ENCODE results near the gene CCDC192. TPM values are rescaled to one million over a fixed set of nuclear protein-coding genes. Genes with fewer than 3 reads are reported as not detected.
A peak's percentile ranks its signal among the peaks of the same experiment; 100 is the strongest.

The CCDC192 gene
- total and polyA plus RNA-seq, 5 donors = 0.43 TPM; not detected in 4

DNA sequence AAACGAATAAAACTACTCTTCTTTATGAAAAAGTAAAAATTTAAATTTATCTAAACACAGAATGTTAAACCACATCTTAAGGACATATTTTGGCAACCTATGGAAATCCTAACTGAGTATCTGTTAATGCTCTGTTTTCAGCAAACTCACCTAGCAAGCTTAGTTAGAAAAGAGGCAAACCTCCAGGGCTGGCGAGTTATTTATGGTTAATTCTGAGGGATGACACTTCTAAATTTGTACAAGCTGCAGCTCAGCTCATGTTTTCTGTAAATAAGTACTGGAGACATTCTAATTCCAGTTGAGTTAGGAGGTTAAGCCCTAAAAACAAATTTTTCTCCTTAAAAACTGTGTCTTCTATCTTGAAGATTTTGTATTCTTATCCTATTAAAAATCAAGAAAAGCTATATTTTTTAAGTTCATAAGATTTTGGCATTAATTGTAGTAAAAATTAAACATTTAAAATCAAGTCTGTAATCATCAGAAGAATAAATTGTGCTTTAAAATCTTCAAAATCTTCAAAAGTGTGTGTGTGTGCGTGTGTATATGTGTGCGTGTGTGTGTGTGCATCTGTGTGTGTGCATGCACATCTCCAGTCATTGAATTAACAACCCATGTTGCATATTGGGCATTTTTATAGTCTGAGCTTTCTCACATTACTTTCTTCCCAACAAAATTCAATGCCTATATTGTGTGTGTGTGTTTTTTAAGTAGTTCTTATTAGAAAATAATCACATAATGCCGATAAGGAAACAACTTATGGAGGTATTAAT is 127.8 kb downstream of the CCDC192 start:
- no peaks in the 10 kb centered on the region for H3K9me3 ChIP-seq (ENCODE audit: control insufficient read depth, low read length)
- DNase-seq (no peak), ATAC-seq (no peak)
- no peak overlapping the region for H3K27ac ChIP-seq (ENCODE audit: low read length)
- no peaks in the 10 kb centered on the region for H3K27me3 ChIP-seq (ENCODE audit: control insufficient read depth, insufficient read depth)
- 87% methylated on average over 5 of the region's 5 CpGs for WGBS
- no peak overlapping the region for H3K4me3 ChIP-seq (ENCODE audit: low read length)
- no peaks in the 10 kb centered on the region for H3K4me1 ChIP-seq (ENCODE audit: control insufficient read depth, insufficient read depth, low read length)
- intact Hi-C loops (cut with DNase I) = no loop called here

DNA sequence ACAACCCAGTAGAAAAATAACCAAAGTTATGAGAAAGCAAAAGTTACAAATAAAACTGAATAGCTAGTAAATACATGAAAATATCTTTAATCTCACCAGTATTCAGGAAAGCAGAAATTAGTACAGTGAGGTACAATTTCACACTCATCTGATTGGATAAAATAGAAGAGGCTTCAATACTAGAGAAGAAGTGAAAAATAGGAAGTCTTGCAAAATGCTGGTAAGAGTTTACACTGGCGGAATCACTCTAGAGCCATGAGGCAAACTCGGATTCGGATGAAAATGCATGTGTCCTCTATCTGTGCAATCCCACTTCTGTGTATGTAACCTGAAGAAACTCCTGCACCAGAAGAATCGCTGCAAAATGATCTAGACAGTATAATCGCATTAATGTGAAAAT is 128.9 kb downstream of the CCDC192 start:
- Histone ChIP-seq H3K27ac (ENCODE audit: low read length) (no peak overlapping the region), H3K27me3 (ENCODE audit: control insufficient read depth, insufficient read depth) (no peaks in the 10 kb centered on the region), H3K4me3 (ENCODE audit: low read length) (no peak overlapping the region), H3K9me3 (ENCODE audit: control insufficient read depth, low read length) (no peaks in the 10 kb centered on the region), H3K4me1 (ENCODE audit: control insufficient read depth, insufficient read depth, low read length) (no peaks in the 10 kb centered on the region)
- no peak for DNase-seq
- intact Hi-C loops (cut with DNase I) = no loop called here
- no peak for ATAC-seq
- 92% methylated on average over 5 of the region's 5 CpGs for WGBS

GRCh38 chr5:127834094-127834531 is 130.9 kb downstream of the CCDC192 start:
- Histone ChIP-seq H3K4me1 (ENCODE audit: control insufficient read depth, insufficient read depth, low read length) (no peaks in the 10 kb centered on the region), H3K27ac (ENCODE audit: low read length) (no peak overlapping the region), H3K27me3 (ENCODE audit: control insufficient read depth, insufficient read depth) (no peaks in the 10 kb centered on the region), H3K9me3 (ENCODE audit: control insufficient read depth, low read length) (no peaks in the 10 kb centered on the region), H3K4me3 (ENCODE audit: low read length) (no peak overlapping the region)
- DNase-seq (no peak), ATAC-seq (no peak)
- intact Hi-C loops (cut with DNase I) = no loop called here
- 38% methylated on average over 2 of the region's 2 CpGs for WGBS

DNA sequence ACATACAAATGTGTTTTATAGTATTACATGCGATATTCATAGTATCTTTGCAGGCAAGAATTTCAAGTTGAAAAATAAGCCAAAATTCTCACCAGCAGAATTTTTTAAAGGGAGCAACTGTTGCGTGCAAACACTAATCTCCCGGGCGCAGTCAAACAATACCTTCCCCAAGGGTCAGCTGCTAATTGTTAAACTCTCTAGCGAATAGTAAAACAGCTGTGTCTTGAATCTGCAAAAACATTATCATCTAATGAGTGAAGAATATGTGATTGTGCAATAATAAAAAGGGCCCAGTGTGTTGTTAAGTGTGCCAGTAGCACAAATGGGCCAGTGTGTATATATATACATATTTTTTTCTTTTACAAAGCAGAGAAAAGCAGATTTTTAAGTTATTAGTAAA is 131.4 kb downstream of the CCDC192 start:
- intact Hi-C loops (cut with DNase I) = no loop called here
- Histone ChIP-seq H3K4me3 (ENCODE audit: low read length) (no peak overlapping the region), H3K27me3 (ENCODE audit: control insufficient read depth, insufficient read depth) (no peaks in the 10 kb centered on the region), H3K9me3 (ENCODE audit: control insufficient read depth, low read length) (no peaks in the 10 kb centered on the region), H3K27ac (ENCODE audit: low read length) (no peak overlapping the region), H3K4me1 (ENCODE audit: control insufficient read depth, insufficient read depth, low read length) (no peaks in the 10 kb centered on the region)
- ATAC-seq (no peak), DNase-seq (no peak)
- WGBS = 52% methylated on average over 5 of the region's 5 CpGs

- intact Hi-C loops (cut with DNase I) = no loop called here
- 69% methylated on average over 3 of the region's 3 CpGs for WGBS
- ATAC-seq = peak in 1 of 2 donors; percentile 29
These were observed 135.5 kb downstream of the CCDC192 start for GRCh38 chr5:127838661-127839060.

GRCh38 chr5:127839072-127839471 is 135.9 kb downstream of the CCDC192 start:
- no peak for ATAC-seq
- H3K27me3 ChIP-seq (ENCODE audit: control insufficient read depth, insufficient read depth) = no peaks in the 10 kb centered on the region
- no peaks in the 10 kb centered on the region for H3K4me1 ChIP-seq (ENCODE audit: control insufficient read depth, insufficient read depth, low read length)
- intact Hi-C loops (cut with DNase I) = no loop called here
- no peaks in the 10 kb centered on the region for H3K9me3 ChIP-seq (ENCODE audit: control insufficient read depth, low read length)
- no peak for DNase-seq
- H3K4me3 ChIP-seq (ENCODE audit: low read length) = no peak overlapping the region
- no peak overlapping the region for H3K27ac ChIP-seq (ENCODE audit: low read length)

More at GRCh38 chr5:127838661-127839060, 135.5 kb downstream of the CCDC192 start:
- DNase-seq = no peak
- Histone ChIP-seq H3K4me3 (ENCODE audit: low read length) (no peak overlapping the region), H3K27ac (ENCODE audit: low read length) (no peak overlapping the region), H3K9me3 (ENCODE audit: control insufficient read depth, low read length) (no peaks in the 10 kb centered on the region), H3K4me1 (ENCODE audit: control insufficient read depth, insufficient read depth, low read length) (no peaks in the 10 kb centered on the region), H3K27me3 (ENCODE audit: control insufficient read depth, insufficient read depth) (no peaks in the 10 kb centered on the region)

GRCh38 chr5:127839496-127840197 is 136.5 kb downstream of the CCDC192 start:
- WGBS = 69% methylated on average over 2 of the region's 2 CpGs
- Histone ChIP-seq H3K4me1 (ENCODE audit: control insufficient read depth, insufficient read depth, low read length) (no peaks in the 10 kb centered on the region), H3K9me3 (ENCODE audit: control insufficient read depth, low read length) (no peaks in the 10 kb centered on the region), H3K27ac (ENCODE audit: low read length) (no peak overlapping the region), H3K4me3 (ENCODE audit: low read length) (no peak overlapping the region), H3K27me3 (ENCODE audit: control insufficient read depth, insufficient read depth) (no peaks in the 10 kb centered on the region)
- DNase-seq (no peak), ATAC-seq (no peak)
- intact Hi-C loops (cut with DNase I) = no loop called here

- intact Hi-C loops (cut with DNase I) = no loop called here
- 52% methylated on average over 1 of the region's 1 CpG for WGBS
- ATAC-seq = no peak
These were observed 137.0 kb downstream of the CCDC192 start for GRCh38 chr5:127840198-127840524.

GRCh38 chr5:127840809-127841208 is 137.6 kb downstream of the CCDC192 start:
- ATAC-seq (no peak), DNase-seq (no peak)
- Histone ChIP-seq H3K27me3 (ENCODE audit: control insufficient read depth, insufficient read depth) (no peaks in the 10 kb centered on the region), H3K4me1 (ENCODE audit: control insufficient read depth, insufficient read depth, low read length) (no peaks in the 10 kb centered on the region), H3K9me3 (ENCODE audit: control insufficient read depth, low read length) (no peaks in the 10 kb centered on the region), H3K4me3 (ENCODE audit: low read length) (no peak overlapping the region), H3K27ac (ENCODE audit: low read length) (no peak overlapping the region)
- intact Hi-C loops (cut with DNase I) = no loop called here

More at GRCh38 chr5:127840198-127840524, 137.0 kb downstream of the CCDC192 start:
- H3K27me3 ChIP-seq (ENCODE audit: control insufficient read depth, insufficient read depth) = no peaks in the 10 kb centered on the region
- H3K27ac ChIP-seq (ENCODE audit: low read length) = no peak overlapping the region
- H3K4me3 ChIP-seq (ENCODE audit: low read length) = no peak overlapping the region
- no peaks in the 10 kb centered on the region for H3K9me3 ChIP-seq (ENCODE audit: control insufficient read depth, low read length)
- no peaks in the 10 kb centered on the region for H3K4me1 ChIP-seq (ENCODE audit: control insufficient read depth, insufficient read depth, low read length)
- no peak for DNase-seq

DNA sequence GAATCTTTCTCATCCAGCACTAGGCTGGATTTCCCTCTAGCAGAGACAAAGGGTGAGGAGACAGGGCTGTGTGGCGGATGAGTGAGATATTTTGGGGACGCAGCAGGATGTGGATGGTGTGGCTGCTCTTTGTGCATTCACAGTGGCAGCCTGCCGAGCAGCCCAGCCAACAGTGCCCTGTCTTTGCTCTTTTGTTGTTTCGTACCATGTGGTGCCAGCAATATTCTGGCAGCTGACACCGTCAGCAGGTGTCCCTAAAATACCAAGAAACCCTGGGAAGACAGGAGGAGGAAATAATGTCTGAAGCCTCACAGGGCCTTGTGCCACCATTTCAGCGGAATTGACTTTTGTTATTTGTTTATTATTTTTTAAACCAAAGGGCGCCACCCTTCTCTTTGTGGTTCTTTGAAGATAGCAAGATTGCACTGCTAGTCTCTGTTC is 141.4 kb downstream of the CCDC192 start:
- H3K27me3 ChIP-seq (ENCODE audit: control insufficient read depth, insufficient read depth) = no peaks in the 10 kb centered on the region
- intact Hi-C loops (cut with DNase I) = no loop called here
- no peaks in the 10 kb centered on the region for H3K4me1 ChIP-seq (ENCODE audit: control insufficient read depth, insufficient read depth, low read length)
- H3K9me3 ChIP-seq (ENCODE audit: control insufficient read depth, low read length) = no peaks in the 10 kb centered on the region
- H3K4me3 ChIP-seq (ENCODE audit: low read length) = no peak overlapping the region
- peak overlapping the region; percentile 36 for H3K27ac ChIP-seq (ENCODE audit: low read length)
- peak; percentile 84 to 90 for ATAC-seq
- DNase-seq = peak; percentile 32 to 78 (median 78)
- 68% methylated on average over 7 of the region's 7 CpGs for WGBS

- Histone ChIP-seq H3K4me1 (ENCODE audit: control insufficient read depth, insufficient read depth, low read length) (no peaks in the 10 kb centered on the region), H3K4me3 (ENCODE audit: low read length) (no peak overlapping the region), H3K27me3 (ENCODE audit: control insufficient read depth, insufficient read depth) (no peaks in the 10 kb centered on the region), H3K9me3 (ENCODE audit: control insufficient read depth, low read length) (no peaks in the 10 kb centered on the region), H3K27ac (ENCODE audit: low read length) (no peak overlapping the region)
- DNase-seq (no peak), ATAC-seq (no peak)
- intact Hi-C loops (cut with DNase I) = no loop called here
- 95% methylated on average over 2 of the region's 2 CpGs for WGBS
These were observed 143.7 kb downstream of the CCDC192 start for GRCh38 chr5:127846884-127847283.
